ENCODE results near the gene CD70.

- TF ChIP-seq CTCF (IDR thresholded peaks at IDR 0.05) (no peak), ZFX (IDR thresholded peaks at IDR 0.05; ENCODE audit: borderline replicate concordance) (no peak)
Observed at GRCh38 chr19:6590827-6591319, at the start of gene CD70.

Measured in 22Rv1 (cell line).